Kidney (tissue), 14 donors: ENCODE measurements around the gene FIG4. TPM values are rescaled to one million over a fixed set of nuclear protein-coding genes. Genes with fewer than 3 reads are reported as not detected.

Experiments used
- DNase-seq, 5 donors: peaks; one replicate each; pipeline ENCODE4 v3.0.0-alpha.2; 2013 to 2020
- FAIRE-seq: peaks from 2 replicates; lab custom pipeline; 2012; peaks lifted over from hg19 to GRCh38; lab: Jason Lieb, UNC
- H3K27ac ChIP-seq, 2 donors: one replicate each; pipeline ENCODE4 v1.7.0; 2013; ENCODE audit warnings: low read depth in 2 of 2, low read length in 2 of 2, inconsistent platforms in 1 of 2
- H3K27me3 ChIP-seq: one replicate; pipeline ENCODE4 v1.7.1; 2013; ENCODE audit warnings: low read length, inconsistent platforms; ENCODE audit not compliant: control insufficient read depth, insufficient read depth
- H3K36me3 ChIP-seq, 3 donors: one replicate each; pipeline versions ENCODE4 v1.7.0 to v1.7.1; 2013; ENCODE audit warnings: low read length in 3 of 3, control low read depth in 1 of 3, inconsistent platforms in 1 of 3; ENCODE audit not compliant: insufficient read depth in 3 of 3, control insufficient read depth in 2 of 3
- H3K4me1 ChIP-seq, 3 donors: one replicate each; pipeline versions ENCODE4 v1.7.0 to v1.7.1; 2013; ENCODE audit warnings: low read length in 3 of 3, inconsistent platforms in 1 of 3, low read depth in 1 of 3; ENCODE audit not compliant: control insufficient read depth in 2 of 3, insufficient read depth in 2 of 3
- H3K4me3 ChIP-seq, 3 donors: one replicate each; pipeline versions ENCODE4 v1.7.0 to v1.8.1; 2013; ENCODE audit warnings: low read length in 3 of 3, control low read depth in 1 of 3, inconsistent platforms in 1 of 3
- H3K9ac ChIP-seq, 3 donors: one replicate each; pipeline versions ENCODE4 v1.7.0 to v1.7.1; 2013; ENCODE audit warnings: low read length in 3 of 3, control low read depth in 1 of 3, inconsistent platforms in 1 of 3
- H3K9me3 ChIP-seq, 3 donors: one replicate each; pipeline versions ENCODE4 v1.7.0 to v1.7.1; 2013; ENCODE audit warnings: low read length in 3 of 3, control low read depth in 1 of 3, inconsistent platforms in 1 of 3; ENCODE audit not compliant: control insufficient read depth in 2 of 3, insufficient read depth in 1 of 3
- CTCF ChIP-seq: IDR thresholded peaks from 3 replicates; pipeline ENCODE4 v1.5.1; 2012; ENCODE audit warnings: mild to moderate bottlenecking, moderate library complexity, borderline replicate concordance; ENCODE audit not compliant: insufficient read depth; ENCODE audit errors: extremely low read depth
- intact Hi-C: fragments of 100-400 bp; cut with DNase I; formaldehyde crosslinking; loops from one replicate; pipeline ENCODE4 v1.11.1; 2022
- polyA plus RNA-seq: library from polyadenylated mRNA; stranded (reverse); fragments of 350-450 nt; fragmentation: Illumina TruSeq; extraction: RNeasy Lipid Tissue Mini Kit (QIAGEN cat#74804); gene quantifications from one replicate; pipeline ENCODE4 v1.2.3, GENCODE V29; 2014; ENCODE audit warnings: low read depth, low replicate concordance; ENCODE audit not compliant: insufficient read depth
- total RNA-seq: library from RNA; stranded (reverse); fragmentation: NEBNext Ultra II Directional; extraction: Animal tissue kit (Norgen Biotek cat#: 25700); gene quantifications from one replicate; pipeline ENCODE4 v1.2.1, GENCODE V29; 2021
- donor health status: control.
- donor health status: control.
- donor health status: control.
- donor health status: control.
- donor health status: control.
- donor health status: DM: yes; HTN: yes; CAD: no.
- donor health status: Normal renal cell carcinoma (clear cell type).

Gene FIG4
- total and polyA plus RNA-seq, 2 donors from 2014 or later = 13.1 to 17.8 TPM

DNA sequence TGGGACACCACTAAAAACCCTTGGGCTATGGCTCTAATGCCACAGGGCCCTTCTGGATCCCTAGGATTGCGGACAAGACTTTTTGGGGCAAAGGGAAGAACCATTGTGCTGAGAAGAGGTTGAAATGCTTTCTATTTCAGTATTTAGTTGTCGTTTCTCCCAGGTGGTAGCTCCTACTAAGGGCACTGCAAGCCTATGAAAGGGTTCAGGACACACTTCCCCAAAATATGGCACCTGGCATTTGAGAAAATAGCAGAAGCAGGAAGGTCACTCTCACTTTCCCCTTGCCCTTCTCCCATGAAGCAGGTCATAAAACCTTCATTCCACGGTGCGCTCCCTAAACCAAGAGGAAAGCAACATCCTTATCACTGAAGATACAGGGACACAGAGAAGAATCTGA is 161.6 kb downstream of the FIG4 start:
- FAIRE-seq (no peak), DNase-seq (no peak)
- H3K27ac ChIP-seq = no peak overlapping the region
- H3K27me3 ChIP-seq = no peaks in the 10 kb centered on the region
- TF ChIP-seq CTCF = no peak
- no peaks in the 10 kb centered on the region for H3K36me3 ChIP-seq
- no peaks in the 10 kb centered on the region for H3K9me3 ChIP-seq
- no peak overlapping the region for H3K9ac ChIP-seq
- no peaks in the 10 kb centered on the region for H3K4me1 ChIP-seq
- intact Hi-C loops = no loop called here
- H3K4me3 ChIP-seq = no peak overlapping the region

DNA sequence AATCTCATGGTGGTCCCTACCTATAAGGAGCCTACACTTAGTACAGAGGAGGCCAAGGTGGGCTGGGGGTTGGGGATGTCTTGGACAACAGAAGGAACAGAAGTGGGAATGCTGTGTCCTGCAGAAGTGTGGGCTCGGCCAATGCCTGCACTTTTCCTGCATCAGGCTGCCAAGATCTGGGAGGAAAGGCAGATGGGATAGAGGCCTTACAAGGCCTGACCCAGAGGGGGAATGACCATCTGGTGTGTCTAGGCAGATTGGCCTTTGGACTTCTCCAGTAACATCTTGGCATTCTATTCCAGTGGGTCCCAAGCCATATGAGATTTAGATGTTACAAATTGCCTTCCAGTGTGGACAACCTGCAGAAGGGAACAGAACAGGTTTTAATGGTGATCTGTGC is 162.3 kb downstream of the FIG4 start:
- Histone ChIP-seq H3K4me1 (no peaks in the 10 kb centered on the region), H3K27ac (no peak overlapping the region), H3K4me3 (no peak overlapping the region), H3K36me3 (no peaks in the 10 kb centered on the region), H3K9me3 (no peaks in the 10 kb centered on the region), H3K27me3 (no peaks in the 10 kb centered on the region), H3K9ac (no peak overlapping the region)
- intact Hi-C loops = no loop called here
- FAIRE-seq = no peak
- TF ChIP-seq CTCF = no peak
- DNase-seq = no peak

DNA sequence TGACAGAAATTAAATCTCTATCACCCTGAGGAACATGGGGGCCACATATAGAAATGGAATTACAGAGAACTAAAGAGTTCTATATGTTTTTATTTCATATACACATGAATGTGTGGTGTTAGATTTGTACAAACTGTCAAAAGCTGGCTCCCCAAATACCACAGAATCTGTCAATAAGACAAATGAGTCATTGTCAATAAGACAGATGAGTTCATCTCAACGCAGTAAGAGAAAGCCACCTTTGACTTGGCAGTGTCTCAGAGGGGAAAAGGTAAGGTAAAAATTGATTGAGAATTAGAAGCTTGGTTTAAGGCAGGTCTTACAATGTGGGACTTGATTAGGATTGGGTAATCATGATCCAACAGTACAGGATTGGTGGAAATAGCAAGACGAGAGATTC is 162.9 kb downstream of the FIG4 start:
- no peak for FAIRE-seq

More for the DNA sequence above, 162.9 kb downstream of the FIG4 start:
- DNase-seq = no peak
- H3K4me1 ChIP-seq = no peaks in the 10 kb centered on the region
- no peak for TF ChIP-seq CTCF
- H3K4me3 ChIP-seq = no peak overlapping the region
- H3K27me3 ChIP-seq = no peaks in the 10 kb centered on the region
- H3K9me3 ChIP-seq = no peaks in the 10 kb centered on the region
- no peaks in the 10 kb centered on the region for H3K36me3 ChIP-seq
- intact Hi-C loops = no loop called here
- no peak overlapping the region for H3K27ac ChIP-seq
- H3K9ac ChIP-seq = no peak overlapping the region
